ENCODE results near the gene RPTOR. TPM values are rescaled to one million over a fixed set of nuclear protein-coding genes. Genes with fewer than 3 reads are reported as not detected.

The RPTOR gene
- total RNA-seq, 4 donors from 2014 or later, result 47.6 to 56.9 (median 55.4) TPM

DNA sequence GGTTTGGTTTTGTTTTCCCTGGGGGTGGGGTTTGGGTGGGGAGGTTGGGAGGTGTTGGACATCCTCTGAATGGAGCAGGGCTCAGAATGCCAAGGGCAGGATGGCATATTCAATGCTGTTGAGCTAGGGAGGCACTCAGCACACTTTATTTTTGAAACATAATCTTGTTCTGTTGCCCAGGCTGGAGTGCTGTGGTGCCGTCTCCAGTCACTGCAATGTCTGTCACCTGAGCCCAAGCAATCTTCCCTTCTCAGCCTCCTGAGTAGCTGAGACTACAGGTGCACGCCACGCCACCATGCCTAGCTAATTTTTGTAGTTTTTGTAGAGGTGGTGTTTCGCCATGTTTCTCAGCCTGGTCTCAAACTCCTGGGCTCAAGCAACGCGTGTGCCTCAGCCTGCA is 186.1 kb downstream of the RPTOR start:
- Histone ChIP-seq H3K4me3 (no peak overlapping the region), H3K9me3 (no peaks in the 10 kb centered on the region), H3K36me3 (no peaks in the 10 kb centered on the region), H3K27me3 (no peaks in the 10 kb centered on the region), H3K27ac (peak overlapping the region; percentile 42 to 74 (median 46)), H3K4me1 (peaks cover 27 to 55% of the 10 kb centered on the region in 2 donors)
- intact Hi-C loops (cut with DNase I; ENCODE audit: low total_unique reads), result no loop called here
- DNase-seq, result peak in 1 of 2 donors; percentile 41
- in situ Hi-C loops (cut with MboI; ENCODE audit: low sequenced_read_pairs in 4 of 4), result no loop called here
- TF ChIP-seq, protein P1, sequence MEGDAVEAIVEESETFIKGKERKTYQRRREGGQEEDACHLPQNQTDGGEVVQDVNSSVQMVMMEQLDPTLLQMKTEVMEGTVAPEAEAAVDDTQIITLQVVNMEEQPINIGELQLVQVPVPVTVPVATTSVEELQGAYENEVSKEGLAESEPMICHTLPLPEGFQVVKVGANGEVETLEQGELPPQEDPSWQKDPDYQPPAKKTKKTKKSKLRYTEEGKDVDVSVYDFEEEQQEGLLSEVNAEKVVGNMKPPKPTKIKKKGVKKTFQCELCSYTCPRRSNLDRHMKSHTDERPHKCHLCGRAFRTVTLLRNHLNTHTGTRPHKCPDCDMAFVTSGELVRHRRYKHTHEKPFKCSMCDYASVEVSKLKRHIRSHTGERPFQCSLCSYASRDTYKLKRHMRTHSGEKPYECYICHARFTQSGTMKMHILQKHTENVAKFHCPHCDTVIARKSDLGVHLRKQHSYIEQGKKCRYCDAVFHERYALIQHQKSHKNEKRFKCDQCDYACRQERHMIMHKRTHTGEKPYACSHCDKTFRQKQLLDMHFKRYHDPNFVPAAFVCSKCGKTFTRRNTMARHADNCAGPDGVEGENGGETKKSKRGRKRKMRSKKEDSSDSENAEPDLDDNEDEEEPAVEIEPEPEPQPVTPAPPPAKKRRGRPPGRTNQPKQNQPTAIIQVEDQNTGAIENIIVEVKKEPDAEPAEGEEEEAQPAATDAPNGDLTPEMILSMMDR (IDR thresholded peaks at IDR 0.05 in 4 of 5, conservative IDR thresholded peaks at IDR 0.05 in 1 of 5), result no peak
- TF ChIP-seq POLR2A (IDR thresholded peaks at IDR 0.05), result no peak
- ATAC-seq, result peak; percentile 57 to 62

DNA sequence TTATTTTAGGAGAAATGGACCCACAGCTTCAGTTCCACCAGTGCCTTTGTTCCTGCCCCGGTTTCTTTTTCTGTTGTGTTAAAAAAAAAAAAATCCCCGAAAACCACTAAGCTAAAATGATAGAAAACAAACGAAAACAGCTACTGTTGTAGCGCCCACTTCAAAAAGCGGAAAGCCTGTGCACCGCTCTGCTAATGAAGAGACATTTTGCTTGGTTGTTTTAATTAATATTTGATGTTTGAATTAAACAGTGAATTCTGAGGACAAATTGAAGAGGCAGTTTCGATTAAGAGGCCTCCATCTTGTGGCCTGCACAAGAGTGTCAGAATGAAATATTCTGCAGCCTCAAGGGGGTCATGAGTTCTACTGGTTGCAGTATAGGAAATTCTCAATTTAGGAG is 186.7 kb downstream of the RPTOR start:
- H3K9me3 ChIP-seq, result no peaks in the 10 kb centered on the region
- H3K36me3 ChIP-seq, result no peaks in the 10 kb centered on the region
- DNase-seq (no peak), ATAC-seq (no peak)
- peaks cover 22 to 50% of the 10 kb centered on the region in 2 donors for H3K4me1 ChIP-seq
- no peak overlapping the region for H3K4me3 ChIP-seq
- H3K27me3 ChIP-seq, result no peaks in the 10 kb centered on the region
- intact Hi-C loops (cut with DNase I; ENCODE audit: low total_unique reads), result no loop called here
- in situ Hi-C loops (cut with MboI; ENCODE audit: low sequenced_read_pairs in 4 of 4), result no loop called here
- H3K27ac ChIP-seq, result peak overlapping the region; percentile 42 to 74 (median 46)
- TF ChIP-seq, protein P1 (IDR thresholded peaks at IDR 0.05 in 4 of 5, conservative IDR thresholded peaks at IDR 0.05 in 1 of 5), result no peak
- no peak for TF ChIP-seq POLR2A (IDR thresholded peaks at IDR 0.05)

DNA sequence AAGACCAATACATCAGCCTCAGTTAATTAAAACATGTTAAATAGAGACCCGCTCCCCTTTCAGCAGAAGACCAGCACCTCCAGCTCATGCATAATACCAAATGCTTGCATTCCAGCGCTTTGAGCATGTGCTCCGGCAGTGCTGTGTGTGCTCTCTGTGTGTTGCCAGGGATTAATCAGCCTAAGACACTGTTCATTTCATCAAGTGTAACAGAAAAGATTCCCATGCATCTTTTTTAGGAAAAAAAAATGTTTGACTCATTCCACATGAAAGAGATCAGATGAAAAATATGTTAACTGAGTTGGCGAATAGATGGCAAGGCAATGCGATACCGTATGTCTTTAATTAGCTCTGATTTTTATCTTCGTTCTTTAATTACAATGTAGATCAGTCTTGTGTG is 187.6 kb downstream of the RPTOR start:
- no peak for DNase-seq
- TF ChIP-seq, protein P1 (IDR thresholded peaks at IDR 0.05 in 4 of 5, conservative IDR thresholded peaks at IDR 0.05 in 1 of 5), result no peak
- no peak for TF ChIP-seq POLR2A (IDR thresholded peaks at IDR 0.05)
- in situ Hi-C loops (cut with MboI; ENCODE audit: low sequenced_read_pairs in 4 of 4), result no loop called here
- no peaks in the 10 kb centered on the region for H3K27me3 ChIP-seq
- H3K36me3 ChIP-seq, result no peaks in the 10 kb centered on the region
- intact Hi-C loops (cut with DNase I; ENCODE audit: low total_unique reads), result no loop called here
- H3K9me3 ChIP-seq, result no peaks in the 10 kb centered on the region
- ATAC-seq, result no peak
- no peak overlapping the region for H3K4me3 ChIP-seq
- peaks cover 22 to 42% of the 10 kb centered on the region in 2 donors for H3K4me1 ChIP-seq
- H3K27ac ChIP-seq, result peak overlapping the region in 1 of 4 donors; percentile 74

DNA sequence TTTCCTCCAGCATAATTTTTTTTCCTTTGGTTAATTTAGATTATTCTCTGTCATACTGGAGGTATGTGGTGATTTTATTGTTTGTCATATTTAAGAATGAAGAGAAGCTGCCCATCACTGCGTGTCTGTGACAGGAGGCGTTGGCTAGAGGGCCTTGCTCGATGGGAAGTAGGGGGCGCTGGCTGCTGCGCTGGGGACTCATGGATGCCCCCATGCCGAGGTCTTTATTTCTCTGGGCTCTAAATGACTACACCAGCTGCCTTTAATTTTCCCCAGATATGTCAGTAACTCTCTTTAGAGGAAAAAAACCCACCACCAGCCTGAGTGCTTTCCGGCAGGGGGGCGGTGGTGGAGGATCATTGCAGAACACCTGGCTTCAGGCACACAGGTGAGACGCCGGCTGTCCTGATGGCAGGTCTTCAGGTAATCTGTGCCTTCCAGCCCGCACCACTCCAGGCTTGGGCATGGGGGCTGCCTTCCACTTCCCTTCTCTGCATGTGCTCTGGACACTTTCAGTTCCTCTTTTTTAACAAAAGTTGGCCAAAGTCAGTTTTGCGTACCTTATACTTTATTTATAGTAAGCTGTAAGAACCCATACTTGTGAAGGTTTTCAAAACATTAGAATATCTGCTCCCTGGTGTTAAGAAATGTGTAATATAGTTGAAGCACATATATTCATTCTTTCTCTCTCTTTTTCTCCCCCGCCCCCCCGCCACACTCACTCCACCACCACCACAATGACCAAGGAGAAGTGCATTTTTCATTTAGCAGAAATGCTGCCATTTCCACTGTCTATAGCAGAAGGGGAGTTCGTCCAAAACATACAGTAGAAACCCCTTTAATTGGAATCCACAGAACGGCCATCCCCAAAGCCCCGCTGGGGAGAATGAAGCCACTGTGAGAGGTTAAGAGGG is 192.7 kb downstream of the RPTOR start:
- H3K27me3 ChIP-seq, result no peaks in the 10 kb centered on the region
- H3K27ac ChIP-seq, result no peak overlapping the region
- ATAC-seq (no peak), DNase-seq (no peak)
- H3K4me3 ChIP-seq, result no peak overlapping the region
- intact Hi-C loops (cut with DNase I; ENCODE audit: low total_unique reads), result no loop called here
- no peaks in the 10 kb centered on the region for H3K9me3 ChIP-seq
- H3K36me3 ChIP-seq, result no peaks in the 10 kb centered on the region
- H3K4me1 ChIP-seq, result peaks cover 3 to 4% of the 10 kb centered on the region in 2 donors
- in situ Hi-C loops (cut with MboI; ENCODE audit: low sequenced_read_pairs in 4 of 4), result no loop called here
- TF ChIP-seq, protein P1 (IDR thresholded peaks at IDR 0.05 in 4 of 5, conservative IDR thresholded peaks at IDR 0.05 in 1 of 5), result no peak

Data from gastrocnemius medialis (tissue), 4 donors.